Cardiac muscle cell (in vitro differentiated cells and primary cell): ENCODE results near the gene GALK1. TPM values are rescaled to one million over a fixed set of nuclear protein-coding genes. Genes with fewer than 3 reads are reported as not detected.
A peak's percentile ranks its signal among the peaks of the same experiment; 100 is the strongest.

ENCODE experiments used
- DNase-seq, 2 donors: peaks; one replicate each; pipeline versions ENCODE4 v3.0.0 to v3.0.0-alpha.2; 2010 to 2017; ENCODE audit warnings: low read depth in 1 of 2, low spot score in 1 of 2
- H3K27ac ChIP-seq: fragments of 200-600 bp; sonication (generic); 2 replicates; pipeline ENCODE4 v1.5.1; 2016
- H3K27me3 ChIP-seq: fragments of 200-600 bp; sonication (generic); 2 replicates; pipeline ENCODE4 v1.6.0; 2016; ENCODE audit warnings: control low read depth
- H3K36me3 ChIP-seq: fragments of 200-600 bp; sonication (generic); 2 replicates; pipeline ENCODE4 v1.5.1; 2016; ENCODE audit warnings: control low read depth
- H3K4me1 ChIP-seq: fragments of 200-600 bp; sonication (generic); 2 replicates; pipeline ENCODE4 v1.8.1; 2017; ENCODE audit warnings: low read depth, mild to moderate bottlenecking, mixed run types
- H3K4me3 ChIP-seq: fragments of 200-600 bp; sonication (generic); 2 replicates; pipeline ENCODE4 v1.5.1; 2016; ENCODE audit warnings: mild to moderate bottlenecking
- H3K9me3 ChIP-seq: fragments of 200-600 bp; sonication (generic); 2 replicates; pipeline ENCODE4 v1.5.1; 2017; ENCODE audit warnings: low read depth, mild to moderate bottlenecking, control low read depth
- polyA plus RNA-seq: library from polyadenylated mRNA; unstranded; fragments of >200 nt; fragmentation: Nextera tagmentation; extraction: Ambion mirVana; gene quantifications from 2 replicates; pipeline ENCODE4 v1.2.1, GENCODE V29; 2016
- total RNA-seq: library from RNA; depleted of rRNA; stranded (reverse); fragments of >200 nt; gene quantifications from 2 replicates; pipeline ENCODE4 v1.2.3, GENCODE V29; 2016
- TF ChIP-seq, protein P1 (sequence below): IDR thresholded peaks from 2 replicates; pipeline ENCODE4 v1.5.1; 2012; ENCODE audit warnings: low read depth, mild to moderate bottlenecking, low read length

The GALK1 gene
- total and polyA plus RNA-seq, 2 experiments from 2014 or later = 42.4 to 54.0 TPM

DNA sequence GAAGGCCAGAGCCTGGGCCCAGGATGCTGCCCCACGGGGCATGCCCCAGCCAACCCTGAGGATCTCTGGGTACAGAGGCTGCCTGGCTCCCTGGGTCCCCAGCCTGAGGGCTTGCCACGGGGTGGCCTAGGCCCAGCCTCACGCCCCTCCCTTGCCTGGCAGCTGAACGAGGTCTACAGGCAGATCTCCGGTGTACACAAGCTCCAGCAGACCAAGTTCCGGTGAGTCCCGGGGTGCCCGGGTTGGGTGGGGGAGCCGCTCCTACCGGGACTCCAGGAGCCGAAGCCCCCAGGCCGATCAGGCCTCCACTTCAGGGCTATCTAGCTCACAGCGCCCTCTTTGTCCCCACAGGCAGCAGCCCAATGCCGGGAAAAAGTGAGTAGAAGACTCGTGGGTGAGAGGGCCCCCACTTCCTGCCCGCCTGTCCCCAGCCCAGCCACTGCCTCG, 24.3 kb downstream of the GALK1 start:
- no peak for DNase-seq
- H3K27me3 ChIP-seq = no peaks in the 10 kb centered on the region
- no peaks in the 10 kb centered on the region for H3K36me3 ChIP-seq
- TF ChIP-seq, protein P1, sequence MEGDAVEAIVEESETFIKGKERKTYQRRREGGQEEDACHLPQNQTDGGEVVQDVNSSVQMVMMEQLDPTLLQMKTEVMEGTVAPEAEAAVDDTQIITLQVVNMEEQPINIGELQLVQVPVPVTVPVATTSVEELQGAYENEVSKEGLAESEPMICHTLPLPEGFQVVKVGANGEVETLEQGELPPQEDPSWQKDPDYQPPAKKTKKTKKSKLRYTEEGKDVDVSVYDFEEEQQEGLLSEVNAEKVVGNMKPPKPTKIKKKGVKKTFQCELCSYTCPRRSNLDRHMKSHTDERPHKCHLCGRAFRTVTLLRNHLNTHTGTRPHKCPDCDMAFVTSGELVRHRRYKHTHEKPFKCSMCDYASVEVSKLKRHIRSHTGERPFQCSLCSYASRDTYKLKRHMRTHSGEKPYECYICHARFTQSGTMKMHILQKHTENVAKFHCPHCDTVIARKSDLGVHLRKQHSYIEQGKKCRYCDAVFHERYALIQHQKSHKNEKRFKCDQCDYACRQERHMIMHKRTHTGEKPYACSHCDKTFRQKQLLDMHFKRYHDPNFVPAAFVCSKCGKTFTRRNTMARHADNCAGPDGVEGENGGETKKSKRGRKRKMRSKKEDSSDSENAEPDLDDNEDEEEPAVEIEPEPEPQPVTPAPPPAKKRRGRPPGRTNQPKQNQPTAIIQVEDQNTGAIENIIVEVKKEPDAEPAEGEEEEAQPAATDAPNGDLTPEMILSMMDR = no peak
- H3K4me3 ChIP-seq = no peak overlapping the region
- H3K9me3 ChIP-seq = no peaks in the 10 kb centered on the region
- no peaks in the 10 kb centered on the region for H3K4me1 ChIP-seq
- no peak overlapping the region for H3K27ac ChIP-seq

DNA sequence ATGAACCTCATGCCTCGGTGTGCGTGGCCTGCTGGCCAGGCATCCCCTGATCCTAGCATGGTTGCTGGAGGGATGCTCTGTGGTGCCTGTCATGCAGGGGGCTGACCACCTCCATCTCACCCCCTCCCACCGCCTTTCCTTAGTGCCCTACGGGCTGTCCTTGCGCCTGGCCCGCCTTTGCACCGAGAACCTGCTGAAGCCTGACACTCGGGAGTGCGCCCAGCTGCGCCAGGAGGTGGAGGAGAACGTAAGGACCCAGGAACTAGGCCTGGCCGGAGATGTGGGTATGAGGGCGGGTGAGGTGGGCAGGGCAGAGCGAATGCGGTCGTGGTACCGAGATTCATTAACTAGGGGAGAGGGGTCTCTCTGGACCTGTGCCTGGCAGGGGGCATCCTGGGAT, 24.8 kb downstream of the GALK1 start:
- no peaks in the 10 kb centered on the region for H3K27me3 ChIP-seq
- H3K36me3 ChIP-seq = no peaks in the 10 kb centered on the region
- no peak overlapping the region for H3K27ac ChIP-seq
- H3K4me1 ChIP-seq = no peaks in the 10 kb centered on the region
- H3K9me3 ChIP-seq = no peaks in the 10 kb centered on the region
- H3K4me3 ChIP-seq = no peak overlapping the region
- TF ChIP-seq, protein P1 = no peak
- no peak for DNase-seq

DNA sequence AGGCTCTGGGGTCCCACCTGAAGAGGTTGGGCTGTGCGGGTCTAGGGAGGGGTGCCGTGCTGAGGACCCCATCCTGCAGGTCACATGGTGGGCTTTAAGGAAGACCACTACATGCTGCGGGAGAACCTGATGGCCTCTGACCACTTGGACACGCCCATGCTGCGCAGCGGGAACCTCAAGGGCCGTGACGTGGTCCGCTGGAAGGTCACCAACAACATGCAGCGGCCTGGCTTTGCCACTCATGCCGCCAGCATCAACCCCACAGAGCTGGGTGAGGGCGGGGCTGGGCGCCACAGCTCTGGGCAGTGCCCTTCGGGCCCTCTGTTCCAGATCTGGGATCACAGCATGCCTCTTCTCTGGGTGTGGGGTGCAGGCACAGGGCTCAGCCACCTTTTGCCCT, 25.2 kb downstream of the GALK1 start:
- TF ChIP-seq, protein P1 = no peak
- H3K36me3 ChIP-seq = no peaks in the 10 kb centered on the region
- no peaks in the 10 kb centered on the region for H3K27me3 ChIP-seq
- H3K4me3 ChIP-seq = no peak overlapping the region
- H3K9me3 ChIP-seq = no peaks in the 10 kb centered on the region
- H3K4me1 ChIP-seq = no peaks in the 10 kb centered on the region
- no peak for DNase-seq
- no peak overlapping the region for H3K27ac ChIP-seq

DNA sequence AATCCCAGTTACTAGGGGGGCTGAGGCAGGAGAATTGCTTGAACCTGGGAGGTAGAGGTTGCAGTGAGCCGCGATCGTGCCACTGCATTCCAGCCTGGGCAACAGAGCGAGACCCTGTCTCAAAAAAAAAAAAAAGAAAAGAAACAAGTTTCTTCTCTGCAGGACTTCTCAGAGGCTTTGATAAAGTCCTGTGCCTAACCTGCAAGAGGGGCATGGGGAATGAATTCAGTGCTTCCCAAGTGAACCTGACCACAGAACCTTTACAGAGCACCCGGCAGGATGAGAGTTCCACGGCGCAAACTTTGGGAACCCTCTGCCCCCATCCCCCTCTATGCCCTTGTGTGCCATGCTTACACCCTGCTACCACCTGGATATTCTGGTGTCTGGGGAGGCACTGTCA, 25.8 kb downstream of the GALK1 start:
- Histone ChIP-seq H3K9me3 (no peaks in the 10 kb centered on the region), H3K27ac (no peak overlapping the region), H3K4me1 (no peaks in the 10 kb centered on the region), H3K27me3 (no peaks in the 10 kb centered on the region), H3K4me3 (no peak overlapping the region), H3K36me3 (no peaks in the 10 kb centered on the region)
- TF ChIP-seq, protein P1 = no peak
- no peak for DNase-seq

DNA sequence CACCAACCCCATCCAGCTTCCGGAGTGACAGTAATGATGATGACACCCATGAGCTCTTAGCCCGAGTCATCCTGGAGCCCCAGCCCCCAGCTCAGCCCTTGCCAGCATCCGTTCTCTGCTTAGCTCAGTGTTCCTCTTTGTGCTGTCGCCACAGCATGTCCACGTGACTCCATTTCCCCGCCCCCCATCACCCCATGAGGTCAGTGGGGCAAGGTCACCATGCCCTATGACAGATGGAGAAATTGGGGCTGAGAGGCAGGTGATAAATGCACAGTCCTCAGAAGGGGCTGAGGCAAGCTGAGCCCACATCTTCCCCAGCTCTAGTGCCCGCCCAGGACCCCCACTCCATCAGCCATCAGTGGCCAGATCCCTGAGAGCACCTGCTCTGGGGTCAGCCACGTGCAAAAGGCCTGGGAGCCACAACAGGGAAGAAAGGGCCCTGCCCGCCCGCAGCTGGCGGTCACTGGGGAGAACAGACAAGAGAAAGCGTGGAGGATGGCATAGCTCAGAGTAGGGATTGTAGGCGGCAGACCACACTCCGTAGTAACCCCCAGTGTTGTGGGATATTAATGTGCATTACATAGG, 26.7 kb downstream of the GALK1 start:
- peak in 1 of 2 donors; percentile 43 for DNase-seq
- H3K9me3 ChIP-seq = no peaks in the 10 kb centered on the region
- TF ChIP-seq, protein P1 = no peak
- no peaks in the 10 kb centered on the region for H3K27me3 ChIP-seq
- H3K27ac ChIP-seq = no peak overlapping the region
- no peaks in the 10 kb centered on the region for H3K4me1 ChIP-seq
- H3K36me3 ChIP-seq = no peaks in the 10 kb centered on the region
- no peak overlapping the region for H3K4me3 ChIP-seq
